ENCODE results near the gene LIPG.
"Not testable (repeated sequence)": the region's sequence is repeated elsewhere in the genome, so short reads cannot be mapped to it uniquely, and the experiment has no call there.

Gene LIPG

DNA sequence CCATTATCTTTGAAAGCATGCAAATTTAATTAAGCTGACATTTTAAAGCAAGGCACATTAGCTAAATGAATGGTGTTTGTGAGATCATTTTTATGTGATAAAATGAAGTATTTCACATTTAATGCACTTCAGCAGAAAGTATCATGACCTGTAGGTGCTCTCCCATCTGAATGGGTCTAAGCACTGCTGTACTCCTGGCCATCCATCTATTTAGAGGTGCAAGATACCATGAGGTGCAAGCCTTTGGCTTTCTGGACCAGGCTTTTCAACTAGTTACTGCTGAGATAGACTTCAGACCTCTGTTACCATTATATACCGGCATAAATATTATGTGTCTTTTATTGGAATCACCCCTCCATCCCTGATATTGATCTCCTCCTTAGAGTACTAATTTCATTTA is 15.6 kb upstream of the LIPG start:
- no peak for FAIRE-seq
- DNase-seq (ENCODE audit: insufficient read length, low spot score): no peak

DNA sequence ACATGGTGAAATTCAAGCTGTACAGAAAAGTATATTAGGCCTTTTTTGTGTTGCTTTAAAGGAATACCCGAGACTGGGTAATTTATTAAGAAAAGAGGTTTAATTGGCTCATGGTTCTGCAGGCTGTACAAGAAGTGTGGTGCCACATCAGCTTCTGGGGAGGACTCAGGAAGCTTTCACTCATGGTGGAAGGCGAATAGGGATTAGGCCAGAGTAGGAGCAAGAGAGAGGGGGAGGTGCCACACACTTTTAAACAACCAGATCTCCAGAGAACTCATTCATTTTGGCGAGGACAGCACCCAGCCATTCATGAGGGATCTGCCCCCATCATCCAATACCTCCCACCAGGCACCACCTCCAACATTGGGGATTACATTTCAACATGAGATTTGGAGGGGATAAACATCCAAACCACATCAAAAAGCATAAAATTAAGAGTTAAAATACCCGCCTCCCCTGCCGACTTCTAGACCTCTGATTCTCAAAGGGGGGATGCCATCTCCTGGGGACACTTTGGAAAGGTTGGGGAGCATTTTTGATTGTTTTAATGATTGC is 15.1 kb upstream of the LIPG start:
- FAIRE-seq: no peak
- no peak for DNase-seq (ENCODE audit: insufficient read length, low spot score)

DNA sequence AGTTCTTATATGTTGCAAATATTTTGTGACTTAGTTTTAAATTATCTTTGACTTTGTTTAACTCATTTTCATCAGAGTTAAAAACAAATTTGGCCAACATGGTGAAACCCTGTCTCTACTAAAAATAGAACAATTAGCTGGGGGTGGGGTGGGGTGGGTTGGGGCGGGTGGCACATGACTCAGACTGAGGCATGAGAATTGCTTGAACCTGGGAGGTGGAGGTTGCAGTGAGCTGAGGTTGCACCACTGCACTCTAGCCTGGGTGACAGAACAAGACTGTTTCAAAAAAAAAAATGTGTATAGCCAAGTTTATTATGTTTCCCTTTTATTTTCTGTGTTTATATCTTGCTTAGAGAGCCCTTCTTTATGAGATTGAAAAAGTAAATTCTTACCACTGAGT is 14.2 kb upstream of the LIPG start:
- no peak for FAIRE-seq
- no peak for DNase-seq (ENCODE audit: insufficient read length, low spot score)

DNA sequence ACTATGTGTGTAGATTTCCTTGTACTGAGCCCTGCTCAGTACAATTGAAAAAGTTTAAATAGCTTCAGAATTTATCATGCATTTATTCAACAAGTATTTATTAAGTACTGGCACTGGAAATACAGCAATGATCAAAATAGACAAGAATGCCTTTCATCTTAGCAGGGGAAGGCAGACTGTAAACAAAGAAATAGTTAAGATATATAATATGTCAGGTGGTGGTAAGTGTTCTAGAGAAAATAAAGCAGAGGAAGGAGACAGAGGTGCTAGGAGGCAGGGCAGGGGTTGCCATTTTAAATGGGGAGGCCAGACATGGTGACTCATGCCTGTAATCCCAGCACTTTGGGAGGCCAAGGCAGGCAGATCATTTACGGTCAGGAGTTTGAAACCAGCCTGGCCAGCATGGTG is 13.6 kb upstream of the LIPG start:
- no peak for DNase-seq (ENCODE audit: insufficient read length, low spot score)
- no peak for FAIRE-seq

DNA sequence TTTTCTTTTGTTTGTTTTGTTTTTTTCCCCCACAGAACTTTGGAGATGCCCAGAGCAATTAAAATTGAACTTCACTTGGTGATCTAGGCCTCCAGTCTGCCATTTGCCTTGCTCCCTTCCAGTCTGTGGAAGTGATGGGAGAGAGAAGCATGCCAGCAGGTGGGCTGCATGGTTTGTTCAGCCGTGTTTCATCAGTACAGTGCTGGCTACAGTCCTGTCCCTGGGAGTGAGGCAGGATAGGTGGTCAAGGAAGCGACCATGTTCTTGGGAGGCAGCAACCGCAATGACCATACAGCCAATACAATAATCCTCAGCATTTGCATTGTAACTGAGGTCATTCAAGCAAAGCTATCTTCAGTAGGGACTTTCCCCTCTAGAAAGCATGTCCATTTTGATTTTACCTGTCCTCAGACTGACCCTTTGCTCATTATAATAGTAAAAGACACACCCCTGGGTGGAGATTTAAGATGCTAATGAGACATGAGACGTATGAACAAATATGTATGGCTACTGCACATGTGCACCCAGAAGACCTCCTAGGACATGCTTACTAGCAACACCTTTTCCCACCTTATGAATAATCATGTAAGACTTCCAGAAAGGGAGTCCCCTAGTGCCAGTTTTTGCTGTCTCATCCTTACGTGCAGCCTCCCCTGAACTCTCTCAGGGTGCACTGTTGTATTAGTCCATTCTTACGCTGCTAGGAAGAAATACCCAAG is 11.1 kb upstream of the LIPG start:
- DNase-seq (ENCODE audit: insufficient read length, low spot score): no peak
- no peak for FAIRE-seq

DNA sequence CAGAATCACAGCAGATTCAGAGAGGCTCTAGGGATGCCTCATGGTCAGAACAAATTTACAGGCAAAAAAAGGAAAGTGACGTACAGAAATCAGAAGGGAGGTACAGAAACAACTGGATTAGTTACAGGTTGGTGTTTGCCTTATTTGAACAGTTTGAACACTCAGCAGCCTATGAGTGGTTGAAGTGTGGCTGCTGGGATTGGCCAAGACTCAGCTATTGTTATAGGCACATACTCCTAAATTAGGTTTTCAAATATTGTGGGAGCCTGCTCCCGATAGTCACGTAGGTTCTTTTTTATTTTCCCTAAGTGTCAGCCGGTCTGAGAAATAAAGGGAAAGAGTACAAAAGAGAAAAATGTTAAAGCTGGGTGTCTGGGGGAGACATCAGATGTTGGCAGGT is 8.9 kb upstream of the LIPG start:
- FAIRE-seq: no peak
- no peak for DNase-seq (ENCODE audit: insufficient read length, low spot score)

DNA sequence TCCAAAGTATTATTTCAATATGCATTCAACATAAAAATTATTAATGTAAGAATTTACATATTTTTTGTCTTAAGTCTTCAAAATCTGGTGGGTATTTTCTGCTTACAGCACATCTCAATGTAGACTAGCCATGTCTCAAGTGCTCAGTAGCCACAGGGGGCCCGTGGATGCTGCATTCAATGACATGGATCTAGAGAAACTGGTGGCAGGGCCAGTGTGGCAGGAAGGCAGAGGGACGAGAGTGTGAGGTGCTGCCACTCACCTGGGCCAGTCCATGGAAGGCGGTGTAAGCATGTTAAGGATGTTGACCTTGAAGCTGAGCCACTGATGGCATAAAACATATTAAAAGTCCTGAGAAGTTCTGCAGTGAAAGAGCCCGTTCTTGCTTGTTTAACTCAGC is 6.2 kb upstream of the LIPG start:
- no peak for DNase-seq (ENCODE audit: insufficient read length, low spot score)
- no peak for FAIRE-seq

DNA sequence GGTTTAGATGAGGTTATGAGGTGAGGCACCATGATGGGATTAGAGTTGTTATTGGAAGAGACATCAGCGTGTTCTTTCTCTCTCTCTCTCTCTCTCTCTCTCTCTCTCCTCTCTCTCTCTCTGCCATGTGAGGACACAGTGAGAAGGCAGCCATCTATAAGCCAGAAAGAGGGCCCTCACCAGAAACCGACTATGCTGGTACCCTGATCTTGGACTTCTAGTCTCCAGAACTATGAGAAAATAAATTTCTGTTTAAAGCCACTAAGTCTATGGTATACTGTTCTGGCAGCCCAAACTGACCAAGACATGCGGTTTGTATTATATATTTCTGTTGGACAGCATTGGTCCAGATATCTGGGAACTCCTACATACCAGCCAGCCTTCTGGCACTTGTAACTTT is 3.5 kb upstream of the LIPG start:
- no peak for FAIRE-seq
- DNase-seq (ENCODE audit: insufficient read length, low spot score): no peak

DNA sequence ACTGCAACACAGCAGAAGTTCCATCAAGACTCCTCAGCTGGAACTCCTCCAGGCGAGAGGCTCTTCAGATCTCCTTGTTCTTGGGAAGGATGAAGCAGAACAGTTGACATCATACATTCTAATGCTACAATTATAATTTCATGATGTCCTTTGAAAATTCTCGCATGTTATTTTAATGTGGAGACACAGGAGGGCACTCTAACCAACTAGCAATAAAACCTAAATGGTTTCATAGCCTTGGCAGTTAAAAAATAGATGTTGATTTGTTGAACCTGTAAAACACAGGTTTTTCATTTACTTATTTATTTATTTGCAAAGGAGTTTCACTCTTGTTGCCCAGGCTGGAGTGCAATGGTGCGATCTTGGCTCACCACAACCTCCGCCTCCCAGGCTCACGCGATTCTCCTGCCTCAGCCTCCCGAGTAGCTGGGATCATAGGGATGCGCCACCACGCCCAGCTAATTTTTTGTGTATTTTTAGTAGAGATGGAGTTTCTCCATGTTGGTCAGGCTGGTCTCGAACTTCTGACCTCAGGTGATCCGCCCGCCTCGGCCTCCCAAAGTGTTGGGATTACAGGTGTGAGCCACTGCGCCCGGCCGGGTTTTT is 2.4 kb upstream of the LIPG start:
- FAIRE-seq: not testable (repeated sequence)
- DNase-seq (ENCODE audit: insufficient read length, low spot score): peak; percentile 46

DNA sequence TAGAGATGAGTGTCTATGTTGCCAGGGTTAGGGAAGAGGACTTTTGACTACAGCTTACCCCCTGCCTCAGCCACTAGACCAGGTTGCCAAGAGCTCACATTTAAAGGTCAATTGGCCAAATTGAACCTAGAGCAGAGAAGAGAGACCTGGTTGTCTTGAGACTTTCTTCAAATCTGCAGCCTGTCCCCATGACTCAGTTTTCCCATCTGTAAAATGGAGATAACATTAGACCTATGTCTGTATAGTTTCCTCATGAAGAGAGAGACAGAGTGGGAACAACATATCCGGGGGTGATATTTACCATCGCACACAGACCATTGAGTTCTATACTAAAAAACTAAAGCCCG is 1.6 kb upstream of the LIPG start:
- FAIRE-seq (no peak), DNase-seq (ENCODE audit: insufficient read length, low spot score) (no peak)

DNA sequence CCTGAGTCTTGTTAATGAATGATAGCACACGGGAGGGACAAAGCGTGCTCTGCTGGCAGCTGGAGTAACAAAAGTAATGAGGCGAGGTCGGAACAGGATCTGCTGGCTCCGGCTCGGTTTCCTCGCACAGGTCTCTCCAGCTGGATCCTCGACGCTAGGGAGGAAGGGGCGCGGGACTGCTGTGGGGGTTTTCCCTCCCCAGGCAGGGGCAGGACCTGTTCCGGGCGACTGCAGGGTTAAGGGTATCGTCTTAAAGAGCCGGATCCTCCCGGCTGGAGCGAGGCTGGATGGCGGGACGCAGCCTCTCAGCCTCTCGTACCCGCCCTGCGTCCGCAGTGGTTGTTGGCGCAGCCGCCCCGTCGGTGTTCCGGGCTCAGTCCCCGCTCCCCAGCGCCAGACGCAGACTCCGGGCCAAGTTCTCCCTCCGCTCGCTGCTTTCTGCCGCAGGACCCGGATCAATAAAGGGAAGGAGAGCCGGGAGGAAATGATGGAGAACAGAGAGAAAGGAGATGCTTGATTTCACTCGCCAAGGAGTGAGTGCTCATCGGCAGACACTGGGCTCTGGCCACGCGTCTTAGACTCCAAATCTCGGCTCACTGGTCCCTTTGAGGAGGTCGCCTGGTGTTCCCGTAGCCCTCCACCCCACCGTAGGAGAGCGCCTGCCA is 1.1 kb upstream of the LIPG start:
- no peak for FAIRE-seq
- no peak for DNase-seq (ENCODE audit: insufficient read length, low spot score)

DNA sequence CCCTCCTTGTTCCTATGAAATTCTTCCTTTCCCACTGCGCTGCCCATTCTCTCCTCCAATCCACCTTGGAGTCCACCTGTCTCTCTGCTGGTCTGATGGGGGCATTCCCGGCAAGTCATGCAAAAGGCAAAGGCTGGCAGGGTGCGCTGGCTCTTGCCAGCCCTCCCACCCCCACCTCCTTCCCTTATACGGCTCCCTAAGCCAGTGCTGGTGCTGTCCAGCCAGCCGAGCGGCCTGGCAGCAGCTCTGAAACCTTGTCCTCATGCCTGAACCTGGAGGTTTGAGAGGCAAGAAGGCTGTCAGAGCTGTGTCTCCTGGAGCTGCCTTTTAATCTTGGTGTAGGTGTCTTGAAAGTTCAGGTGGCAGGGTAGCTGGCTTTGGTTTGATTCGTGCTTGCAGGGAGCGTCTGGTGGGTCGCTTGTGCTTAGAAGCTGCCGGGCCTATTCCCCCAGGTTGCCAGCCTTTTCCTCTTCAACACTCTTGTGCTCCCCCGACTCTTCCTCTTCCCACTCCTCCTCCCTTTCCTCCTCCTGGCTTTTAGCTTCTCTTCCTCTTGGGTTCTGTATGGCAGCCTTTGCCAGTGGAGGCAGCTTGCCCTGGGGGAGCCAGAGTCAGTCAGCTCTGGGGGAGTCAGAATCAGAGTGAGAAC is 748 bp downstream of the LIPG start:
- FAIRE-seq (no peak), DNase-seq (ENCODE audit: insufficient read length, low spot score) (no peak)

DNA sequence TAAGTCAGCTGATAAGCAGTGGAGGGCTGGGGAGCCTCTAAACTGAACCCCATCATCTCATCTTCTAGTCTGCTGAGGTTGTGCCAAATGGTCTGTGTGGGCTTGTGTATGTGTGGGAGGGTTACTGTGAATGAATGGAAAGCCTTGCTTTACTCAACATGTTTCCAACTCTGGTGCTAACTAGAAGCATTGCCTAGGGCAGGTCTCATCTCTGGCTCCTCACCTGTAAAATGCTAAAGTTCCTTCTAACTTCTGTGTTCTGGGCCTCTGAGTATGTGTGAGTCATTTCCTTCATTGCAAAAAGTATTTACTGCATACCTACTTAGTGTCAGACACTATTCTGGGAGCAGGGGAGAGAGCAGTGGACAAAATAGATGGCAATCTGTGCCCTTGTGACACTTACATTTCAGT is 1.3 kb downstream of the LIPG start:
- DNase-seq (ENCODE audit: insufficient read length, low spot score): no peak
- FAIRE-seq: no peak

DNA sequence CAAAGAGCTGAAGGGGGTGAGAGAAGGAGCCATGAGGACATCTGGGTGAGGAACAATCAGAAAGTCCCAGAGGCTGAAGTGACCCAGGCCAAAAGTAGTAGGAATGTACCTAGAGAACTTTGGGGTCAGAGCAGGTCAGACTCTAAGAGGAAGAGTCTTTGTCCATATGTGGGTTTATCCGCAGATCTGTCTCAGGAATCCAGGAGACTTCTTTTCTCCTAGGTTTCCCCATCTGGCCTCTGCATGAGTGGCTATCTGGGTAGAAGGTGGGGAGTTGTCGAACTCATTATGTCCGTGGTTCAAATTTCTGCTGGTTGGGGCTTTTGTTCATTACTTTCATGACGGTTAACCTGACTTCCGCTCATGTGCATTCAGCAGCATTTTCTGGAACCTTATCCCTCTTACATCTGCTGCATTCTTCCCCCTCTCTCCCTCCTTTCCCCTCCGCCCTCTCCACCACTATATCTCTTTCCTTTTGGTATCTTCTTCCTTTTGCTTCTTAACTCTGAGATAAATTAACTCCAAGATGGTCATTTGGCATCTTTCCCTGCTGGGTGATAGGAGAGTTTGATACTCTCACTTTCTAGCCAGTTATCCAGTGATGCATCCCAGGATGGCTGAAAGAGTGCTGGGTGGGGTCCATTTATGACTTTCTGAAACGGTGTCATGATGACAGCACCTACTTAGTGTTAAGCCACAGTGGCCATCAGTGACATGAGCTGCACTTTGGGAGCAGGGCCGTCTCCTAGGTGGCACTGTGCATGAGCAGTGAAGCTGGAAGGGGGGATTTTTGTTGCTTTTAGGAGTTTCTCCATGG is 2.1 kb downstream of the LIPG start:
- FAIRE-seq: no peak
- DNase-seq (ENCODE audit: insufficient read length, low spot score): no peak

DNA sequence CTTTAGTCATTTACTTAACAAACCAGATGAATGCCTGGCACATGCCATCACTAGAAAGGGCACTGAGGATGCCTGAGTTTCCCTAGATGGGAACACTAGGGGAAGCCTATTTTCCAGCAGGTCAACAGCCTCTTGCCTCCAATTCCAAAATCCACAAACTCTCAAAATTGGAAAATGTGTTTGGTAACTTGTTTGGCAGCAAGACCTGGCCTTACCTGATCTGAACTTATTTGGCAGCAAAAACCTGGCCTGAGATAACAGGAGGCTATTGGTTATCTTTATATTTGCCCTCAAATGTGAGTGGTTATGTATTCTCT is 2.6 kb downstream of the LIPG start:
- FAIRE-seq (no peak), DNase-seq (ENCODE audit: insufficient read length, low spot score) (no peak)

DNA sequence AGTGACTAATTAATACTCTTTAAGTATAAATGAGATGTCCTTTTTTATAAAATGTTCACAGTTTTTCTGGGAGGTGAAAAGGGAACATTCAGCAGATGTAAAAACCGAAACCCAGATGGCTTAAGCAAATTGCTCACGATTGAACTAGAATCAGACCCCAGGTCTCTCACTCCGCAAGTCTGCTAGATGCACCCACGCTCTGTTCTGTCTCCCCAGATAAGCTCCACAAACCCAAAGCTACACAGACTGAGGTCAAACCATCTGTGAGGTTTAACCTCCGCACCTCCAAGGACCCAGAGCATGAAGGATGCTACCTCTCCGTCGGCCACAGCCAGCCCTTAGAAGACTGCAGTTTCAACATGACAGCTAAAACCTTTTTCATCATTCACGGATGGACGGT is 3.2 kb downstream of the LIPG start:
- FAIRE-seq (no peak), DNase-seq (ENCODE audit: insufficient read length, low spot score) (no peak)

DNA sequence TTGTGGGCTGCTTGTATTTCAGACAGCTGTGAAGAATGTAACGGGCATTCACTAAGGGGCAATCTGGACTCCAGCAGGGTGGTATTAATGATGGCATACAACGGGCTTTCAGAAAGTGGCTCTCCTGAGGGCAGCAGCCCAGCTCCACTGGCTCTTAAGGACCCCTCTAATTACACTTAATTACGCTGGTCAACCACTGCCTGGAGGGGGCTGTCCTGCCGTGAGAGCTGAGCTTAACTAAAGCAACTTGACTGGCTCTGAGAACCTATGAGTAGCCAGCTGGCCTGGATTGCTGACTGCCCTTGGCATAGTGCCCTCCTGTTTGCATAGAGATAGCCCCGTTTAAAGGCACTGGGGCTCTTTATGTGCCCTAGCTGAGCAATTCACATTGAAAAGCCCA is 3.8 kb downstream of the LIPG start:
- DNase-seq (ENCODE audit: insufficient read length, low spot score) (no peak), FAIRE-seq (no peak)

DNA sequence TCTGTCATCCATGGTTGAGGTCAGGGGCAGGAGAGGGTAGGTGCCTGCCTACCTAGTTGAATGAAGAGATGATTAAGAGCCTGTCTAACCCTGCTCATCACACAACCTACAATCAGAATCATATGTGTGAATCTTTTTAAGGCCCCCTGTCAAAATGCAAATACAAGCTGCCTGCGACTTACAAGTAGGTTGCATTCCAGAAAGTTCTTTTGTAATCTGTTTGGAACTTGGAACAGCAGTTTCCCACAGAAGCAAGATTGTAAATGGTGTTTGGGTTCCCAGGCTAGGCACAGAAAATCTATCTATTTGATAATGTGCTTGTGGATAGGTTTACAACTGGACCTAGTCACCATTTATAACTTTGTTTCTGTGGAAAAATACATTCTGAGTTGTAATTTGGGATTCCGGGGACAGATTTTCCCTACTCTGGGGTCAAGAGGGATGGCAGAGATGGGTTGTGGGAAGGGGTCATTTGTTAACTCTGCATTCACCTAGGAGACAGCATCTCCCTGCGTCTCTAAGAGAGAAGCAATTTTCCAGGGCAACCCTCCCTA is 4.4 kb downstream of the LIPG start:
- DNase-seq (ENCODE audit: insufficient read length, low spot score) (no peak), FAIRE-seq (no peak)

DNA sequence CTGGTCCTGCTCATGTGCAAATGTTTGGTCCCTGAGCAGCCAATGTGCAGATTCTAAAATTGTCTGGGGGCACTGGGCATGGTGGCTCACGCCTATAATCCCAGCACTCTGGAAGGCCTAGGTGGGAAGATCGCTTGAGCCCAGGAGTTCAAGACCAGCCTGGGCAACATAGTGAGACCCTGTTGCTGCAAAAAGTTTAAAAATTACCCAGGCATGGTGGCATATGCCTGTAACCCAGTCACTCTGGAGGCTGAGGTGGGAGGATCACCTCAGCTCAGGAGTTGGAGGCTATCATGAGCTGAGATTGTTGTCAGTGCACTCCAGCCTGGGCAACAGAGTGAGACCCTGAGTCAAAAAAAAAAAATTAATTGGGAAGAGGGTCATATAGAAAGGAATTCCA is 5.1 kb downstream of the LIPG start:
- FAIRE-seq: no peak

DNA sequence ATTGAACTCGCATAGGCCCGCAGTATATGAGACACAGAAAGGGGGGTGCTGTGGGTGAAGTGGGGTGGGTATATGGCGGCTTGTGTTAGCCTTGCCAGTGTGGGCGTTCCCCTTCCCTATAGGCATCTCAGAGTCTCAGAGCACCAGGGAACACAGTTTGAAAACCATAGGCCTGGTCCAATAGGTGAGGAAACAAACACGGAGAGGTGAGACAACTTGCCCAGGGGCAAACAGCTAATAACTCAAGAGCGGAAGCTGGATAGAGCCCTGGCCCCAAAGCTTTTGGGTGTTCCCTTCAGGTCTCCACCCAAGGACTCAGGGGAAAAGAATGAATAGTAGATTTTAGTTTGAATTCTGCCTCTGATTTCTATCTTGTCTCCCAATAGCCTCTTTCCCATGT is 7.9 kb downstream of the LIPG start:
- FAIRE-seq (no peak), DNase-seq (ENCODE audit: insufficient read length, low spot score) (no peak)

More for the DNA sequence above, 5.1 kb downstream of the LIPG start:
- no peak for DNase-seq (ENCODE audit: insufficient read length, low spot score)

DNA sequence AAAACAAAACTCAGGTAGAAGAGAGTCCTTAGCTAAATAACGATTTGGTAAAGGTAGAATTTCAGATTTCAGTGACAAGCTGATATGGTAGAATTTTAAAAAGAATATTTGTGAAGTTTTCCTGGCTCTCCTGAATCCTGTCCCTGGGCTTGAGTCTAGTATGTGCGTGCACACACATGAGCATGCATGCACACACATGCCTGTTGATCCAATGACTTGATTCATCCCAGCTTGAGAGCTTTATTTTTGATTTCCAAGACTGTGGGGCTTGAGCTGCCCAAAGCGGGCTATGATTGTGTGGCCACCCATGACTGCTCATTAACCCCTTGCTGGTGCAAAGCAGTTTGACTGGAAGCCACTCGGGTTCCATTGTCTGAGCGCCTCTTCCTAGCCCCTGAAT is 9.0 kb downstream of the LIPG start:
- FAIRE-seq (no peak), DNase-seq (ENCODE audit: insufficient read length, low spot score) (no peak)

Measured in HTR-8/SVneo (cell line).